Activated T-helper 1 cell treated with anti-CD3 and anti-CD28 coated beads, Interleukin-2, amount 50 U/mL, for 16 hours (primary cell): ENCODE results near the gene ZNF490.
A peak's percentile ranks its signal among the peaks of the same experiment; 100 is the strongest.
"Not testable (repeated sequence)": the region's sequence is repeated elsewhere in the genome, so short reads cannot be mapped to it uniquely, and the experiment has no call there.

Source experiments
- DNase-seq, 2 donors: peaks; one replicate each; pipeline ENCODE4 v3.0.0-alpha.2; 2020; ENCODE audit warnings: low read depth in 1 of 2, low spot score in 1 of 2

ZNF490 gene

GRCh38 chr19:12623361-12624031, 12.9 kb upstream of the ZNF490 start:
- DNase-seq, result no peak

- DNase-seq, result not testable (repeated sequence)
Measured at GRCh38 chr19:12621253-12622024, 10.8 kb upstream of the ZNF490 start.

- DNase-seq, result no peak
Measured at GRCh38 chr19:12617646-12618045, 7.0 kb upstream of the ZNF490 start.

GRCh38 chr19:12611361-12611699, 717 bp upstream of the ZNF490 start:
- DNase-seq, result no peak

- no peak for DNase-seq
Measured at GRCh38 chr19:12607631-12608030, 3.0 kb downstream of the ZNF490 start.

- DNase-seq, result no peak
Measured at GRCh38 chr19:12606796-12607195, 3.8 kb downstream of the ZNF490 start.

GRCh38 chr19:12603714-12604113, 6.9 kb downstream of the ZNF490 start:
- DNase-seq, result peak in 1 of 2 donors; percentile 14

- DNase-seq, result no peak
Measured at GRCh38 chr19:12597594-12597993, 13.0 kb downstream of the ZNF490 start.

GRCh38 chr19:12596927-12597548, 13.6 kb downstream of the ZNF490 start:
- no peak for DNase-seq

GRCh38 chr19:12596485-12596884, 14.1 kb downstream of the ZNF490 start:
- no peak for DNase-seq

GRCh38 chr19:12581100-12581499, 29.5 kb downstream of the ZNF490 start:
- DNase-seq, result no peak

GRCh38 chr19:12580180-12580694, 30.4 kb downstream of the ZNF490 start:
- DNase-seq, result no peak

GRCh38 chr19:12578641-12579040, 32.0 kb downstream of the ZNF490 start:
- DNase-seq, result no peak

- DNase-seq, result no peak
Measured at GRCh38 chr19:12574036-12574435, 36.6 kb downstream of the ZNF490 start.

- DNase-seq, result no peak
Measured at GRCh38 chr19:12567951-12568350, 42.7 kb downstream of the ZNF490 start.

GRCh38 chr19:12566380-12566779, 44.2 kb downstream of the ZNF490 start:
- not testable (repeated sequence) for DNase-seq

GRCh38 chr19:12564016-12564664, 46.5 kb downstream of the ZNF490 start:
- DNase-seq, result peak; percentile 83 to 94

GRCh38 chr19:12555456-12555930, 55.1 kb downstream of the ZNF490 start:
- no peak for DNase-seq

- DNase-seq, result peak; percentile 75 to 81
Measured at GRCh38 chr19:12551060-12551832, 59.4 kb downstream of the ZNF490 start, which contains the start of gene ZNF564. Gene ZNF564 (minus strand): TSS chr19:12551482. CDS start chr19:12551332, 150 bp downstream.

- no peak for DNase-seq
Measured at GRCh38 chr19:12546903-12547302, 63.7 kb downstream of the ZNF490 start.
